HG02642 (cell line): ENCODE measurements around the gene RAB31.
A peak's percentile ranks its signal among the peaks of the same experiment; 100 is the strongest.
"Not testable (repeated sequence)": the region's sequence is repeated elsewhere in the genome, so short reads cannot be mapped to it uniquely, and the experiment has no call there.

ENCODE experiments used
- ATAC-seq: cut with Tn5 transposase; IDR thresholded peaks from one replicate; pipeline ENCODE4 v1.9.1; 2021; ENCODE audit warnings: mild to moderate bottlenecking; ENCODE audit not compliant: unreplicated experiment, poor library complexity

The RAB31 gene

DNA sequence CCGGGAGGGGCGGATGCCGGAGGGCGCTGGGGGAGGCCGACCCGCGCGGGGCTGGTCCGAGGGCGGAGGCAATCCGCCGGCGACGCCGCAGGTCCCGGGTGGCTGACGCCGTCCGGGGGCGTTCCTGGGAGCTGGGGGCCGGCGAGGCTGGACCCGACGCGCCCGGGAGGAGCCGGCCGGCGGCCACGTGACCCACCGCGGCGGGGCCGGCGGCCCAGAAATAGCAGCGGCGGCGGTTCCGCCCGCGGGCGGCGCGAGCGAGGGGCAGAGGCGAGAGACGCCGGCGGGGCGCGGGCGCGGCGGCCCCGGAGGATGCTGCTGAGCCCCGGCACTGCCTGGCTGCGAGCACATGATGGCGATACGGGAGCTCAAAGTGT, at the start of gene RAB31:
RAB31 (plus strand) TSS at position 245 of the 377 bp plus-strand sequence; CDS start at position 350, 105 bp downstream.
- peak; percentile 33 for ATAC-seq

DNA sequence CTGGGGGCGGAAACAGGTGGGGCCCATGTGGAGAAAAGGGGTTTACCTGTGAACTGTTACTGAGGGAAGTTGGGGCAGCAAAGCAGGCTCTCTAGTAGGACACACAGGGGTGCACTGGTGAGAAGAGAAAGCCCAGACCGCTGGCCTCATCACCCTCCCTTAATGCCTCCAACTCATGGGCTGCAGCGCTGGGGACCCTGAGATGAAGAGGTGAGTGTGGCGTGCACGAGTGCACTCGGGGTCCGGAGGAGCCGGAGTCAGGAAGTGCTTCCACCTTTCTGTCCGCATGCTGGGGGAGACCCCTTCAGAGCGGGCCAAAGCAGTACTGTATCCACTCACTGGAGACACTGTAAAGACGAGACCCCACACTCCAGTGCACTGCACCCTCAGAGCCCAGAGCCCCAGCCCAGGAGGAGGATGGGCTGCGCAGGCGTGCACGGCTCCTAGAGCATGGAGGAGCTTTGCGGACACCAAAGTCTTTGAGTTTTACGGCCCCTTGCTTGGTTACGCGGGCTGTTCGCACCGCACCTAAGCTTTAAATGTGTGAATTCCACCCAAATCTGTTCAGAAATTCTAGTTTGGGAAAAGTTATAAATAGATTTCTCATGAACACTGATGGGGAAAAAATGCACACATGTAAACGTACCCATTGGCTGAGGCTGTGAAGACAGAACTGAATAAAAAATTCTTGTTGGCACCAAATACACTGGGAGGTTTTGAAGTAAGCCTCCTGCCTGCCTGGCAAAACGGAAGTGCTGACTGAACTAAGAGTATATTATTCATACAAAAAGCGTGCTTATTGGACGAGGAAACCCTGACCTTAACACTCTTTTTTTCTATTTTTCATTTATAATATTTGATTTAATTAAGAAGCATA, 48.4 kb upstream of the RAB31 start:
- ATAC-seq = no peak

GRCh38 chr18:9661564-9661963, 46.5 kb upstream of the RAB31 start:
- ATAC-seq = no peak

DNA sequence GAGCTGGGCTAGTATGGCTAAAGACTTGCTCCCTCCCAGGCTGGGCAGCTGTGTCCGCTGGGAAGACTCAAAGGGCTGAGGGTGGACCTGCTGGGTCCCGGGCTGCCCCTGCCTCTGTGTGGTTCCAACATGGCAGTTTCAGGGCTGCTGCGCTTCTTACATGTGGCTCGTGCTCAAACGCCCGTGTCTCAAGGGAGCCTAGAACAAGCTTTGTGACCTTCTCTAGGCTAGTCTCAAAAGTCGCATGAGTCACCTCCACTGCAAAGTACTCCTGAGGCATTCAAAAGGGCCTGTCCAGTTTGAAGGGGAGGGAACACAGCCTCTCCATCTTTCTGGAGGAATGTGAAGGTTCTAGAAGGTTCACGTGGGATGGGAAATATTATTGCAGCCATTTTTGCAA, 44.7 kb upstream of the RAB31 start:
- ATAC-seq = no peak

GRCh38 chr18:9665314-9665713, 42.8 kb upstream of the RAB31 start:
- no peak for ATAC-seq

DNA sequence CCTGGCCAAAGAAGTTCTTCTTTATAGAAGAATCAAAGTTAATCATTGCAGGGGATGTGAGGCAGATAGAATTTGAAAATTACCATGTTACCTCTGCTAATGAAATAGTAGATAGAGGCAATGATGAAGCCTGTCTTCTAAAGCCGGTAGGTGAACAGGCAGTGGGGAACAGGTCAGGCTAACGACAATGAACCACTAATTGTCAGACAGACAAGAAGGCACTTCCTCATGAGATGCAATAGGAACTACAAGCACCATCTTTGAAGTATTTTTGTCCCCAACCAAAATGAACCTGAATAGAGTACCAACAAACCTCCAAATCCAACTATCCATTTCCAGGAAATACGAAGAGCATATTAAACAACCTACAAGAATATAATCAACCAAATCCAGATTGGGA, 41.6 kb upstream of the RAB31 start:
- no peak for ATAC-seq

DNA sequence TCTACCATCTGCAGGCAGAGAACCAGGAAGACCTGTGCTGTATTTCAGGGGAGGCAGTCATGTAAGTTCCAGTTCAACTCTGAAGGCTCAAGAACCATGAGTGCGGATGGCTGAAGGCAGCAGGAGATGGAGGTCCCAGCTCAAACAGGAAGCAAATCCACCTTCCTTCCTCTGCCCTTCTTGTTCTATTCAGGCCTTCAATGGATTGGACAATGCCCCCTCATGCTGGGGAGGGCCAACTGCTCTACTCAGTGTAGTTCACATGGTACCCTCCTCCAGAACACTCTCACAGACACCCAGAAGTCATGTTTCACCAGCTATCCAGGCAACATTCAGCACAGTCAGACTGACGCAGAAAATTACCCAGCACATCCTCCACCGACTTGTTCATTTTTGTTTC, 39.1 kb upstream of the RAB31 start:
- ATAC-seq = no peak

- no peak for ATAC-seq
These were observed 36.9 kb upstream of the RAB31 start for GRCh38 chr18:9671214-9671613.

GRCh38 chr18:9673296-9674251, 34.5 kb upstream of the RAB31 start:
- peak; percentile 97 for ATAC-seq

DNA sequence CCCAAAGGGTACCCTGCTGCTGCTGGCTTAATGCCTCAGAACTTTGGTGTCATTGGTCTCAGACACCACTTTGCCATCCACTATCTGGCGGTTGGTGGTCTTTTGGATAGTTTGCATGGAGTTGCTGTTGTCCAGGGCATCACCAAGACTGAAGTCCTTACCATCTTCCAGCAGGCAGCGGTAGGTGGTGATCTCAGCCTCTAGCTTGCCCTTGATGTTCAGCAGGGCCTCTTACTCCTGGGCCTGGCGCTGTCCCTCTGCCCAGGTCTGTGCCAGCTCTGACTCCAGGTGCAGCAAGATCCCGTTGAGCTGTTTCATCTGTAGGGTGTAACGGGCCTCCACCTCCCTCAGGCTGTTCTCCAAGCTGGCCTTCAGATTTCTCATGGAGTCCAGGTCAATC, 29.9 kb upstream of the RAB31 start:
- not testable (repeated sequence) for ATAC-seq

- ATAC-seq = no peak
These were observed 29.0 kb upstream of the RAB31 start for GRCh38 chr18:9679125-9679524.

DNA sequence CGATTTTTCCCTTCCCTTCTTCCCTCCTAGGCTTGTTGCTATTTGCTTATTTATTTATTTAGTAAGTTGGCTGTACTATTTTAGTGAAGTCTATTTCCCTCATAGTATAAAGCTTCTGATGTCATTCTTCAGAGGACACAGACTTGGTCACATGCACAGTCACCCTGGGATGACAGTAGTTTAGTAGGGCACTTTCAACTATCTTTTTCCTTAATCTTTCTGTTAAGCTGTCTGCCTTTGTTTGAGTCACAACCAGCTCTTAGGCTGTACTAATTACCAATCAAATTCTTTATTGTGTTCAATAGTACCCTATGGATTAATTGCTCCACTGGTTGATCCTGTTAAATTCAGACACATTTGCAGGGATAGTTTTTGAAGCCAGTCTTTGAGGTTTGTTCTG, 26.9 kb upstream of the RAB31 start:
- no peak for ATAC-seq

DNA sequence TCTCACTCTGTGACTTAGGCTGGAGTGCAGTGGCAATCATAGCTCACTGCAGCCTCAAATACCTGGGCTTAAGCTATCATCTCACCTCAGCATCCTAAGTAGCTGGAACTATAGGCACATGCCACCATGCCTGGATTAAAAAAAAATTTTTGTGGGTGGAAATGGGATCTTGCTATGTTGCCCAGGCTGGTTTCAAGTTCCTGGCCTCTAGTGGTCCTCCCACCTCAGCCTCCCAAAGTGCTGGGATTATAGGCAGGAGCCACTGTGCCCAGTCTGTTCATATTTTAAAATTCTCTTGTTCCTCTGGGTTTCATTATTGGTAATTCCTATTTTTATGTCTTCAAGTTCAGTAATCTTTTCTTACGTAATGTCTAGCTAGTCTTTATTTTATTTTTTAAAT, 25.5 kb upstream of the RAB31 start:
- ATAC-seq = no peak

DNA sequence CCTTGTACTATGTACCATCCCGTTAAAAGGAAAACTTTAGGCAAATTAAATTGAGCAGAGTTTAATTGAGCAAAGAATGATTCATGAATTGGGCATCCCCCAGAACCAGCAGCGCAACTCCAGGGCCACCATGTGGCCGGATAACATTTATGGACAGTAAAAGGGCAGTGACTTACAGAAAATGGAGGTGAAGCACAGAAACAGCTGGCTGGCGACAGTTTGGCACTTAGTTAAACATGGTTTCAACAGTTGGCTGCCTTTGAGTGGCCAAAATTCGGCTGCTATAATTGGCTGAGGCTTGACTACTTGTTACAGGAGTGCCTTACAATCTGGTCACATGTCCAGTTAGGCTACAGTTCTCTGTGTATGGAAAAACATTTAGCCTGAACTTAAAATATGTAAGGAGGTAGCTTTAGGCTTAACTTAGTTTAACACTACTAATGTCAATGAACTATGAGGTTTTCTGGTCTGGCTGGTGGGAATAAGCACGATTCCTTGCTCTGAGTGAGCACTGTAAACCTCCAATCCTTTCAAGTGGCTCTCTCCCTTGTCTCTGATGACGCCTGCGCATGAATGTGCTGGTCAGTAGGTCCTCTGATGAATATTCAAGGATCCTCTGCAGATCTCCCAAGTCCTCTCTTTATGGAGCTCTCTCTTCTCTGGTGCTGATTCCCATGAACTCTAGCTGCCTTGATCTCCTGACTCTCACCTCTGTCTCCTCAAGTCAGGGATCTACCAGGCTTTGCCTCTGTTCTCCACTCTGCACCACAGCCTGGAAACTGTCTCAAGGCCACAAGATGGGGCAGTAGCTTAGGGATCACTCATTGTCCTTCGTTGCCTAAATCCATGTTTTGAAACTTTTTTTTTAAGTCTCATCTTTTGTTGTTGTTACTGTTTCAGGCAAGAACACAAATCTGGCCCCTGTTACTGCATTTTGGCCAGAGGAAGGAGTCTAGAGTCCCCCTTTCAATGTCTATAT, 24.4 kb upstream of the RAB31 start:
- ATAC-seq = no peak

DNA sequence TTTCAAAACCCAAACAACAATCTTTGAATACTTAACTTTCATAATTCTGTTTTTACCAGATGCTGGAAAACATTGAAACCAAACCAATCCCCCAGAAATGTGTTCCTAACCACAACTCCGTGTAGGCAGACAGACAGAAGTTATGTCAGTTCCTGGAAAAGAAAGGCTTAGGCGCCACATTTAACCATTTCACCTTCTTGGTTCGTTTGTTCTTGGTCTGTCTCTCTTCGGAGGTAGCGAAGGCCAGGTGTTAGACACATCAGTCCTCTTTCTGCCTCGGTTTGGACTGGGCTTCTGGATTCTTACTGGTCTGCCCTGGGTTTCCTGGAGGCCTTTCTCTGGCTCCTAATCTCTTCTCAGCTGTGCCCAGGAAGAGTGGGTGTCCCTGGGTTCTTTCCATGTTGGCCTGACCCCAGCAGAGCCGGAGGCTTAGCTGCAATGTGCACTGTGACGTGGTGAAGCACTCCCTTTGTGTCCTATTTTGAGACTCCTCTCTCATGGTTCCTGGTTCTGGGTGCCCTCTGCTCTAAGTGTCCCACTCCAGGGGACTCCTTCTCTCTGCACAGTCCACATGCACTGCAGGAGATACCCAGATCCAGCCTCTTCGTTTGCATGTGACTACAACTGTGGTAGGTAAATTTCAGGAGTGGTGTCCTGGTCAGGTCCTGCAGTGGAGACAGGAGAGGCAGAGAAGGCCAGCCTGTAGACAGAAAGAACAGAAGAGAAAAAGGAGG, 23.1 kb upstream of the RAB31 start:
- no peak for ATAC-seq

DNA sequence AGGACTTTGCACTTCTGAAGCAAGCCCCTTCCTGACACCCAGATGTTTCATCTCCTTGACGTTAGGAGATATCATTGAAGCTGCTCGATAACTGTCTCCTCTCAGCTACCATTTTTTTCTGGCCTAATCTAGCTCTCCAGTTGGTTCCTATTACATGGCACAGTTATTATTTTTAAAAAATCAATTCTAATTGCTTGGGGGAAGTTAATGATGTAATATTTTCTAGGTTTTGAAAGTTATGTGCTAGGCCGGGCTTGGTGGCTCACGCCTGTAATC, 22.5 kb upstream of the RAB31 start:
- no peak for ATAC-seq

DNA sequence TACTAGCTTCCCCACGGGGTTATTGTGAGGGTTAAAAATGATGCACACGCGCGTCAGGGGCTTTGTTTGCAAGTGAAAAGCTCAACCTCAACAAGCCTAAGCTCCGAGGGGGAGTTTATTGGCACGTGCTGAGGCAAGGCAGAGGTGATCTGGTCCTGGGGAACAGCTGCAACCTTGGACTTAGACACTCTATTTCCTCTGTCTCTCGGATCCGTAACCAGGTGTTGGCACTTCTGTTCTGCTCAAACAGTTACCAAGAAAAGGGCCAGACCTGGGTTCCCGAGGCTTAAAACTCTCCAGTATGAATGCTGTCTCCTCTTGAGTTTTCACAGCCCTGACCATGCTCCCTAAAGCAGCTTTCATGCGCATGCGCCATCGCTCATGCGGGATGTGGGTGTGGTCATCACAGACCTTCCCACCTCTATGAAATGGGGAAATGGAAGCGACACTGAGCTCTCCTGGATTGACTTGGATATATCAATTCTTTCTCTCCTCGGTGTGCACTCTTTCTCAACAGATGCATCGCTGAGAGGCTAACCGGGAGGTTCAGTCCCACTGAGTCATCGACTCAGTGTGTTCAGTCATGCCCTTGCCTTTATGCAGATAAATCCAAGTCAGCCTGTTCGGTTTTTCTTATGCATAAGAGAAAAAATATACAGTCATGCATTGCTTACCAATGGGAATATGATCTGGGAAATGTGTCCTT, 19.9 kb upstream of the RAB31 start:
- ATAC-seq = no peak

DNA sequence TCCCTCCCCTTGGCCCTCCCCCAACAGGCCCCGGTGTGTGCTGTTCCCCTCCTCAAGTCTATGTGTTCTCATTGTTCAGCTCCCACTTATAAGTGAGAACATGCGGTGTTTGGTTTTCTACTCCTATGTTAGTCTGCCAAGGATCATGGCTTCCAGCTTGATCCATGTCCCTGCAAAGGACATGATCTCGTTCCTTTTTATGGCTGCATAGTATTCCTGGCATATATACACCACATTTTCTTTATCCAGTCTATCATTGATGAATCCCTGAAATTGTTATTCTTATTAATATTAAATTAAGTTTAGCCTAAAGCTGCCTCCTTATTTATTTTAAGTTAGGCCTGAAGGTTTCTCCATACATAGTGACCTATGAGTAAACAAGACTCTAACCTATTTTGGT, 18.8 kb upstream of the RAB31 start:
- ATAC-seq = no peak
